Measurements from ENCODE around the gene LDLRAD3. TPM values are rescaled to one million over a fixed set of nuclear protein-coding genes. Genes with fewer than 3 reads are reported as not detected.

Gene LDLRAD3
- total RNA-seq, 1 donor from 2014 or later = 28.5 TPM

GRCh38 chr11:36271794-36272407 is 328.0 kb downstream of the LDLRAD3 start:
- H3K27me3 Mint-ChIP-seq (ENCODE audit: unreplicated experiment) = peaks cover 1% of the 10 kb centered on the region
- DNase-seq (ENCODE audit: low spot score) = no peak
- peaks cover 2% of the 10 kb centered on the region for H3K4me1 Mint-ChIP-seq (ENCODE audit: unreplicated experiment)
- H3K27ac Mint-ChIP-seq (ENCODE audit: unreplicated experiment) = no peak overlapping the region
- H3K36me3 Mint-ChIP-seq (ENCODE audit: low read depth, unreplicated experiment) = peaks cover 28% of the 10 kb centered on the region
- no peak for TF ChIP-seq CTCF (IDR thresholded peaks at IDR 0.05; ENCODE audit: unreplicated experiment)
- H3K4me3 Mint-ChIP-seq (ENCODE audit: unreplicated experiment) = no peak overlapping the region
- H3K9me3 Mint-ChIP-seq (ENCODE audit: unreplicated experiment) = no peaks in the 10 kb centered on the region

GRCh38 chr11:36273110-36273509 is 329.2 kb downstream of the LDLRAD3 start:
- no peak overlapping the region for H3K27ac Mint-ChIP-seq (ENCODE audit: unreplicated experiment)
- peaks cover 6% of the 10 kb centered on the region for H3K4me1 Mint-ChIP-seq (ENCODE audit: unreplicated experiment)
- TF ChIP-seq CTCF (IDR thresholded peaks at IDR 0.05; ENCODE audit: unreplicated experiment) = no peak
- H3K27me3 Mint-ChIP-seq (ENCODE audit: unreplicated experiment) = peaks cover 1% of the 10 kb centered on the region
- H3K4me3 Mint-ChIP-seq (ENCODE audit: unreplicated experiment) = no peak overlapping the region
- peaks cover 28% of the 10 kb centered on the region for H3K36me3 Mint-ChIP-seq (ENCODE audit: low read depth, unreplicated experiment)
- H3K9me3 Mint-ChIP-seq (ENCODE audit: unreplicated experiment) = no peaks in the 10 kb centered on the region
- DNase-seq (ENCODE audit: low spot score) = no peak

- H3K4me1 Mint-ChIP-seq (ENCODE audit: unreplicated experiment) = peaks cover 6% of the 10 kb centered on the region
- no peak overlapping the region for H3K27ac Mint-ChIP-seq (ENCODE audit: unreplicated experiment)
- no peak for DNase-seq (ENCODE audit: low spot score)
- no peaks in the 10 kb centered on the region for H3K9me3 Mint-ChIP-seq (ENCODE audit: unreplicated experiment)
- no peak for TF ChIP-seq CTCF (IDR thresholded peaks at IDR 0.05; ENCODE audit: unreplicated experiment)
- H3K36me3 Mint-ChIP-seq (ENCODE audit: low read depth, unreplicated experiment) = peaks cover 28% of the 10 kb centered on the region
- H3K4me3 Mint-ChIP-seq (ENCODE audit: unreplicated experiment) = no peak overlapping the region
- peaks cover 3% of the 10 kb centered on the region for H3K27me3 Mint-ChIP-seq (ENCODE audit: unreplicated experiment)
Measured at GRCh38 chr11:36274414-36274813, 330.6 kb downstream of the LDLRAD3 start.

- TF ChIP-seq CTCF (IDR thresholded peaks at IDR 0.05; ENCODE audit: unreplicated experiment) = no peak
- DNase-seq (ENCODE audit: low spot score) = no peak
- Mint-ChIP-seq H3K9me3 (ENCODE audit: unreplicated experiment) (no peaks in the 10 kb centered on the region), H3K27ac (ENCODE audit: unreplicated experiment) (no peak overlapping the region), H3K4me1 (ENCODE audit: unreplicated experiment) (peaks cover 11% of the 10 kb centered on the region), H3K27me3 (ENCODE audit: unreplicated experiment) (peaks cover 3% of the 10 kb centered on the region), H3K4me3 (ENCODE audit: unreplicated experiment) (no peak overlapping the region), H3K36me3 (ENCODE audit: low read depth, unreplicated experiment) (peaks cover 4% of the 10 kb centered on the region)
Measured at GRCh38 chr11:36278531-36279282, 334.8 kb downstream of the LDLRAD3 start.

GRCh38 chr11:36280531-36280930 is 336.7 kb downstream of the LDLRAD3 start:
- peaks cover 3% of the 10 kb centered on the region for H3K27me3 Mint-ChIP-seq (ENCODE audit: unreplicated experiment)
- no peaks in the 10 kb centered on the region for H3K9me3 Mint-ChIP-seq (ENCODE audit: unreplicated experiment)
- no peak overlapping the region for H3K4me3 Mint-ChIP-seq (ENCODE audit: unreplicated experiment)
- no peak for DNase-seq (ENCODE audit: low spot score)
- H3K36me3 Mint-ChIP-seq (ENCODE audit: low read depth, unreplicated experiment) = no peaks in the 10 kb centered on the region
- no peak overlapping the region for H3K27ac Mint-ChIP-seq (ENCODE audit: unreplicated experiment)
- H3K4me1 Mint-ChIP-seq (ENCODE audit: unreplicated experiment) = peaks cover 15% of the 10 kb centered on the region
- TF ChIP-seq CTCF (IDR thresholded peaks at IDR 0.05; ENCODE audit: unreplicated experiment) = no peak
